Retinal pigment epithelial cell (primary cell): ENCODE data around the gene LTN1.

Experiments
- DNase-seq: peaks from one replicate; pipeline ENCODE4 v3.0.0-alpha.2; 2010; ENCODE audit warnings: low read depth
- H3K4me3 ChIP-seq: 2 replicates; pipeline ENCODE4 v1.5.1; 2011; ENCODE audit warnings: mild to moderate bottlenecking, low read length, control low read depth, moderate library complexity
- CTCF ChIP-seq: conservative IDR thresholded peaks from 2 replicates; pipeline ENCODE4 v1.5.1; 2011; ENCODE audit warnings: low read depth, low read length, control low read depth, inconsistent platforms

LTN1 gene

DNA sequence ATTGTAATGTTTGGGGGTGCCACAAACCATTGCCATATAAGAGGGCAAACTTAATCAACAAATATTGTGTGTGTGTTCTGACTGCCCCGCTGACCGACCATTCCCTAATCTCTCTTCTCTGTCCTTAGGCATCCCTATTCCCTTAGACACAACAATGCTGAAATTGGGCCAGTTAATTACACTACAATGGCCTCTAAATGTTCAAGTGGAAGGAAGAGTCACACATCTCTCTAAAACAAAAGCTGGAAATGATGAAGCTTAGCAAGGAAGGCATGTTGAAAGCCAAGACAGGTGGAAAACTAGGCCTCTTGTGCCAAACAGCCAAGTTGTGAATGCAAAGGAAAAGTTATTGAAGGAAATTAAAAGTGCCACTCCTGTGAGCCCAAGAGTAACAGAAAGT lies 30.2 kb downstream of the LTN1 start:
- H3K4me3 ChIP-seq, result no peak overlapping the region
- no peak for DNase-seq
- no peak for TF ChIP-seq CTCF

- no peak for DNase-seq
- H3K4me3 ChIP-seq, result no peak overlapping the region
- TF ChIP-seq CTCF, result no peak
Observed at GRCh38 chr21:28961927-28962326, 30.8 kb downstream of the LTN1 start.

DNA sequence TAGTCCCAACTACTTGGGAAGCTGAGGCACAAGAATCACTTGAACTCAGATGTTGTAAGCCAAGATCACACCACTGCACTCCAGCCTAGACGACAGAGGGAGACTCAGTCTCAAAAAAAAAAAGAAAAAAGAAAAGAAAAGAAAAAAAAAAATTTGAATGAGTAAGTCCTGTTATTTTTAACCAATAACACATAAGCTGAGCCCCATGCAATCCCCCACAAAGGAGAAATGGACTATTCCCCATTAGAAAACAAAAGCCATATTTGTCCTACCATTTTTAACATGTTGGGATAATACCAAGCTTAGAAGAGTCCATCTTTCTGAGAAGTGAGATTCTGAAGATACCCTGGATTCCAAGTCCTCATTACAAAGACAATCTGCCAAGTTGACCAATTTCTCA lies 32.4 kb downstream of the LTN1 start:
- no peak for DNase-seq
- no peak overlapping the region for H3K4me3 ChIP-seq
- TF ChIP-seq CTCF, result no peak

GRCh38 chr21:28959367-28960099 lies 33.1 kb downstream of the LTN1 start:
- DNase-seq, result no peak
- TF ChIP-seq CTCF, result no peak
- no peak overlapping the region for H3K4me3 ChIP-seq

DNA sequence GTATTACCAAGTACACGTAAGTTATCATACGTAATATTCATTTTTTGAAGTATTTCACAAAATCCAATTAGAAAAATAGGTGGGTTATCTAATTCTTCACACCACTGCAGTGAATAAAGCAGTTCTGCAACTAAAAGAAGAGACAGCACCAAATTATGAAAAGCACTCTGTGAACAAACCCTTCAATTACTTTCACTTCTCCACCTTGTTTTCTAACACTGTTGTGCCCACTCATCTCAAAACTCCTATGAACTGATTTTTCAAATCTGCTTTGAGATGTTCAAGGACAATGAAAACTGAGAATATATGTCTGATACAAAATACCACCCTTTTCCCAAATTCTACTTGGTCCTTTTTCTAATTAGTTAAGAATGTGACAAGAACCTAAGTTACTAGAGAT lies 39.4 kb downstream of the LTN1 start:
- H3K4me3 ChIP-seq, result no peak overlapping the region
- TF ChIP-seq CTCF, result no peak
- DNase-seq, result no peak

DNA sequence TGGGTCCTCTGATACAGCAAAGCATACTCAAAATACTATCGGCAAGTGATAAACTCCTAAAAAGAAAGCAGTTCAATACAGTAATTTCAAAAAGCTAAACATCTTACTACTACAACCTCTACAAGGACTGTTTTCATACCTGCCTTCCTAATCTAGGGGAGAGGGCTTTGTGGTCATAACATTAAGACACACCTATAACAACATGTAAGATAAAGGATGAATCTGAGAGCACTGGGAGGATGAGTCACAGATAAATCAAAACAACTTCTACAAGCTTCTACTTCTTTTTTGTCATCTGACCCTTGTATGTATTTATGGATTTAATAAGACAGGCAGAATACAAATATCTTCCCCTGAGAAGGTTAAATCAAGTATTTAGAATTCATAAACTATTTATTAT lies 40.0 kb downstream of the LTN1 start:
- no peak overlapping the region for H3K4me3 ChIP-seq

More for the DNA sequence above, 40.0 kb downstream of the LTN1 start:
- DNase-seq, result no peak
- TF ChIP-seq CTCF, result no peak
